Measurements from ENCODE around the gene UMAD1. TPM values are rescaled to one million over a fixed set of nuclear protein-coding genes. Genes with fewer than 3 reads are reported as not detected.
"Not testable (repeated sequence)": the region's sequence is repeated elsewhere in the genome, so short reads cannot be mapped to it uniquely, and the experiment has no call there.

The UMAD1 gene
- total RNA-seq, 1 donor from 2014 or later = 14.3 TPM

- ATAC-seq (ENCODE audit: poor library complexity) (no peak), DNase-seq (no peak)
- intact Hi-C loops (cut with DNase I) = no loop called here
Measured at GRCh38 chr7:7772397-7772821, 131.9 kb downstream of the UMAD1 start.

DNA sequence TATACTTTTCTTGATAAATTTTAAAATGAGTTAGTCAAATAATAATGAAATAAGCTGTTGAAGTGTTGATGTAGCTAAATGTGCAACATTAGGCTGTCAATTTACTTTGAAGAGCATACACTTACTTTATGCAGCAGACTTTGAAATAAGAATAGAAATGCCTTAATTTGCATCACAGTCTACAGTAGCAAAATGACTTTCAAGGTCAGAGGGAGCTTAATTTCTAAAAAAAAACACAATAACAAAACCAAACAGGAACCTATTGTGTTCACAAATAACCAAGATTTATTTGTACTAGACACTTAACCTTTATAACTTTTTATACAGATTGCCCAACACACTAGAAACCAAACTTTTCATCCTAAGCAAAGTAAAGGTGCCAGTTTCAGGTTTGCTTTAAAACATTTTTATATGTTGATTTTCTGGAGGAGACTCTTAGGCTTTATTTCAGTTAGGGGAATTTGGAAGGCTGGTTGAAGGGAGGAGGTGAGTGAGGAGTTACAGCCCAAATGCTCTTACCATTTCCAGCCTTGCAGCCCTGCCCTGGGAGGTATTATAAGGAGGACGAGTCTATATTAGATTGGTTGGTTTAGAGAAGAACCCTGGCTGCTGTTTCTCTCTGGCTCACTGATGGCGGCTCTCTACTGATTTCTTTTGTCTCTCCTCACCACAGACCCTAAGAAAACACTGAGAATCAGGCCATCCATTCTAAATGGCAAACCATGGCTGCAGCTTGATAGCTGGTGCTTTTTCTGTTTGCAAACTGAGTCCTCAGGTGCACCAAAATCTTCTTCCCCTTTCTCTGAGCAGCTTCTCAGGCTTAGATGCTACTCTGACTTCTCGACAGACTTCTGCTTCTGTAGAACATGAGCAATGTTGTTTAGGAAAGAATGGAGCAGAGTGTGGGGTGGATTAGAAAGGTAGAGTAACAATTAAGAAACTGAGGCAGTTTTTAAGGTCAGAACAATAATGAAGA, 133.1 kb downstream of the UMAD1 start:
- DNase-seq (no peak), ATAC-seq (ENCODE audit: poor library complexity) (no peak)
- intact Hi-C loops (cut with DNase I) = no loop called here

DNA sequence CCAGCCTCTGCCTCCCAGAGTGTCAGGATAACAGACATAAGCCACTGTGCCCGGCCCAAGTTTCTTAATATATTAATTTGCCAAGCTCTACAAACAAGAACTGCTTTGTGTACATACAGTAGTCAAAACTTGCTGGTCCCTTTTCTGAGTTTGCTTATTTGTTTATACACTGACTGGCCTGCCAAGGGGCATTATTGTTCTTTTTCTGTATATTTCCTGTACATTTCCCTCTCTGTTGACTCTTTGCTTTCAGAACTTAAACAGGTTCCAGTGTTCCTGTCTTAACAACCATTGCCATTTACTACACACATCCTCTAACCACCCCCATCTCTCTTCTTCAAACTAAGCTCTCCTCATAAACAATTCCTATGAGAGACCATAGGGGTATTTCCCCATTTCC, 139.3 kb downstream of the UMAD1 start:
- intact Hi-C loops (cut with DNase I) = no loop called here
- ATAC-seq (ENCODE audit: poor library complexity) (no peak), DNase-seq (no peak)

- DNase-seq (no peak), ATAC-seq (ENCODE audit: poor library complexity) (no peak)
- intact Hi-C loops (cut with DNase I) = no loop called here
Measured at GRCh38 chr7:7783001-7783400, 142.4 kb downstream of the UMAD1 start.

GRCh38 chr7:7785344-7785973, 144.9 kb downstream of the UMAD1 start:
- no peak for DNase-seq
- ATAC-seq (ENCODE audit: poor library complexity) = no peak
- intact Hi-C loops (cut with DNase I) = no loop called here

- intact Hi-C loops (cut with DNase I) = no loop called here
- ATAC-seq (ENCODE audit: poor library complexity) = no peak
- DNase-seq = no peak
Measured at GRCh38 chr7:7786595-7786994, 146.0 kb downstream of the UMAD1 start.

GRCh38 chr7:7789551-7789988, 149.0 kb downstream of the UMAD1 start:
- DNase-seq = no peak
- ATAC-seq (ENCODE audit: poor library complexity) = no peak
- intact Hi-C loops (cut with DNase I) = no loop called here

GRCh38 chr7:7790041-7790741, 149.6 kb downstream of the UMAD1 start:
- ATAC-seq (ENCODE audit: poor library complexity) = no peak
- intact Hi-C loops (cut with DNase I) = no loop called here
- no peak for DNase-seq

DNA sequence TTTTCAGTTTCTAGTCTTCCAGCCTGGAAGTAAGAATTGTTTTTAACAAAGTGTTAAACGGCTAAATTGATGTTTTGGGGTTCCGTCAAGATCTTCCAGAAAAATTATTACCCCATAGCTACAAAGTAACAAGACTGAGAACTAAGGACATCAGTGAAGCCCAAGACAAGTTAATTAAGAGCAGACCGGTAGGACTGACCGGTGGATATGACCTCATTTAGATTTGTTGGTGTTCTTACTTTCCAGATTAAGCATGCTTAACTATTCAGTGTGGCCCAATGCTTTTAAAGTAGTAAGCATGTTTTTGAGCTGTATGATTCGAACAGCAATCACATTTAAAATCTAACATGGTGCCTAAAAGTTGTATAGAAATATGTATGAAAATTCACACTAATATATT, 151.0 kb downstream of the UMAD1 start:
- ATAC-seq (ENCODE audit: poor library complexity) (no peak), DNase-seq (no peak)
- intact Hi-C loops (cut with DNase I) = no loop called here

DNA sequence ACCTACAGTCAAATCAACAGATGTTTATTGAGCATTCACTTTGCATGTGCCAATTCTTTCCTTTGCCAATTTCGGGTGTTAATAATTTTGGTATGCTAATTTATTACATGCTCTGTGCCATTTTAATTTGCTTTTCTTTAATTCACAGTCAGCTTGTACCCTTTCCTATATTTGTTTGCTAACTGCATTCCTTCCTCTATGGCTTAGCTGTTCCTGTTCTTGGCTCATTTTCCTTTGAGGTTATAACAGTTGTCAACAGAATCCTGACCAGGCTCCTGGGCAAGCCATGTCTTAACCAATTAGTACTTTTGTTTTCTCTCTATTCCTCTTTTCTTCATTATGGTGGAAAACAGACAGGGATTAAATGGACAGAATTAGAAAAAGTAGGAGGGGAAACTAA, 151.5 kb downstream of the UMAD1 start:
- intact Hi-C loops (cut with DNase I) = no loop called here
- peak; percentile 64 for ATAC-seq (ENCODE audit: poor library complexity)
- no peak for DNase-seq

GRCh38 chr7:7793249-7793648, 152.7 kb downstream of the UMAD1 start:
- no peak for DNase-seq
- ATAC-seq (ENCODE audit: poor library complexity) = no peak
- intact Hi-C loops (cut with DNase I) = no loop called here

DNA sequence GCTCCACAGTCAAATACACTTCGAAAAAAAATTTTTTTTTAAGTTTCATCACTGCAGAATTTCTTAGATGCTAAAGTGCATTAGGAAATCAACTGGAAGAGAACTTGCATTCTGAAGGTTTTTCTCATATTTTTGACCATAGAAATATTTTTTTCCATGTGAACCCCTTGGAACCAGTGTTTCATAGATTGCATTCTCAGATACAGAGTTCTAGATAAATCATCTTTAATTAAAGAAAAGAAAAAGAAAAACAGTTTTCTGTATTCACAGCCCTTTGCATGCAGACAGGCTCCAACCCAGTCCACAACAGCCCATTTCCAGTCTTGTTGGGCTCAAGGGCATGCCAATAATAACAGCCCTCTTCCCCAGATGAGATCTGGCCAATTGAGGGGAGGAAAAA, 153.4 kb downstream of the UMAD1 start:
- no peak for DNase-seq
- ATAC-seq (ENCODE audit: poor library complexity) = no peak
- intact Hi-C loops (cut with DNase I) = no loop called here

DNA sequence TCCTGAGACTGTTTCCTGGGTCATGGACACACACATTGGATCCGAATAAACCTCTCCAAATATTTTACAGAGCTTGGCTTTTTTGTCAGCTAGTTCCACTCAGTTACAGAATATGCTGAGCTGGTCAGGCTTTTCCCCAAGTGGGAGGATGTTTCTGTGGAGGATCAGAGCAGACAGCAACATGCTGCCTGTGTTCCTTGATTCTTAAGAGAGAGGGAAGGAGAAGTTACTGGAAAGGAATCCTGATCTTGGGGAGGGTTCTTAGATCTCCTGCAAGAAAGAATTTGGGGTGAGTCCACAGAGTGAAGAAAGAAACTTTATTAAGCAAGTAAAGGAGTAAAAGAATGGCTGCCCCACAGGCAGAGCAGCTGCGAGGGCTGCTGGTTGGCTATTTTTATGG, 154.7 kb downstream of the UMAD1 start:
- intact Hi-C loops (cut with DNase I) = no loop called here
- DNase-seq = no peak
- ATAC-seq (ENCODE audit: poor library complexity) = no peak

DNA sequence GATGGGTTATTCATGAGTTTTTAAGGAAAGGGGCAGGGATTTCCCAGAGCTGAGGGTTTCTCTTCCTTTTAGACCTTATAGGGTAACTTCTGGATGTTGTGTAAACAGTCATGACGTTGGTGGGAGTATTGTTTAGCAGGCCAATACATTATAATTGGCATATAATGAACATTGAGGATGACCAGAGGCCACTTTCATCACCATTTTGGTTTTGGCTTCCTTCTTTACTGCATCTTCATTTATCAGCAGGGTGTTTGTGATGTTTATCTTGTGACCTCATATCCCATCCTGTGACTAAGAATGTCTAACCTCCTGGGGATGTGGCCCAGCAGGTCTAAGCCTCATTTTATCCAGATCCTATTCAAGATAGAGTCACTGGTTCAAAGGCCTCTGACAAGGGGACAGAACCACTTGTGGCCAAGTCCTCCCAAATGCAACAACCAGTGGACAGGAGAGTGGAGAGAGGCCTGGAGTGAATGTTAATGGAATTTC, 155.1 kb downstream of the UMAD1 start:
- intact Hi-C loops (cut with DNase I) = no loop called here
- ATAC-seq (ENCODE audit: poor library complexity) = no peak

GRCh38 chr7:7798510-7798909, 158.0 kb downstream of the UMAD1 start:
- no peak for ATAC-seq (ENCODE audit: poor library complexity)
- no peak for DNase-seq
- intact Hi-C loops (cut with DNase I) = no loop called here

More for the DNA sequence above, 155.1 kb downstream of the UMAD1 start:
- DNase-seq = no peak

- intact Hi-C loops (cut with DNase I) = no loop called here
- DNase-seq = no peak
- no peak for ATAC-seq (ENCODE audit: poor library complexity)
Measured at GRCh38 chr7:7799138-7799537, 158.6 kb downstream of the UMAD1 start.

DNA sequence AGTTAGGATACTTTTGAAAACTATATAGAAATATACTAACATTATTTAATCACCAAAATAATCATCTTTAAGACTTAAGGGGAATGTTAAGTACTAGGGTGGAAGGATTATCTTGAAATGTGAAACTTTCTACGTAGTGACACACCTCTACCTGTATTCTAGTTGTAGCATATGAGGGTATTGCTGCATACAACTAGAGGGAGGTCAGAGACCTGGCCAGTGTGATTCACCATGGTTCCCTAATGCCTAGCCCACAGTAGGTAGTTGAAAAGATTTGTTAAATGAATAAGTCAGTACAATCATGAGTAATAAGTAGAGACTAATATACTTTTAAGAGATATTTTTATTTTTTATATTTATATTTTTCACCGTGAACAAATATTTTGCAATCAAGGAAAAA, 162.0 kb downstream of the UMAD1 start:
- intact Hi-C loops (cut with DNase I) = no loop called here
- DNase-seq (no peak), ATAC-seq (ENCODE audit: poor library complexity) (no peak)

DNA sequence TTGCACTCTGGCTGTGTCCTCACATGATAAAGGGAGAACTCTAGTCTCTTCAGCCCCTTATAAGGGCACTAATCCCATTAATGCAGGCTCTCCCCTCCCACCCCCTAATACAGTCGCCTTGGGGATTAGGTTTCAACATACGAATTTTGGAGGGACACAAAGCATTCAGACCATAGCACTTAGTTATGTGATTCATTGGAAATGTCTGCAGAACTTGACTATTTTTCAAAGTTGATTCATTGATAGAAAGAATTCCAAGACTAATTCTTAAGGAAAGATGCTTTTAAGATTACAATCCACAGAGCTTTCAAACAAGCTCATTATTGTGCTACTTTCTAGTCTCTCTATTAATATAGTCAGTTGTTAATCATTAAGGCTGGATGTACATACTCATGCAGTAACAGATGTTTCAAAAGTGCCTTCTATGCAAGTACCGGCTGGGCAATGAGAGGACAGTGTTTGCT, 163.2 kb downstream of the UMAD1 start:
- intact Hi-C loops (cut with DNase I) = no loop called here
- DNase-seq (no peak), ATAC-seq (ENCODE audit: poor library complexity) (no peak)

DNA sequence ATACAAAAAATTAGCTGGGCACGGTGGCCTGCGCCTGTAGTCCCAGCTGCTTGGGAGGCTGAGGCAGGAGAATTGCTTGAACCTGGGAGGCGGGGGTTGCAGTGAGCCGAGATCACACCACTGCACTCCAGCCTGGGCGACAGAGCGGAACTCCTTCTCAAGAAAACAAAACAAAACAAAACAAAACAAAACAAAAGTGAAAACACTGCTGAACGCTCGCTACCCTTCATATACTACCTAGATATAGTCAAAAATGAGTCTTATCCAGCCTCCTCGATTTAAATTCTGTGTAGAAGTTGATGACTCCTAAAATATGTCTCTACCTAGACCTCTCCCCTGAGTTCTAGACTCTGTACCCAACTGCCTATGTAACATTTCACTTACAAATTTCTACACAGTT, 164.3 kb downstream of the UMAD1 start:
- intact Hi-C loops (cut with DNase I); ATAC-seq (ENCODE audit: poor library complexity); DNase-seq: not testable (repeated sequence)
